DOHH2 (cell line): Measurements from ENCODE around the gene THAP12.

Source experiments
- EZH2phosphoT487 ChIP-seq: fragments of 200-600 bp; sonication (generic); IDR thresholded peaks from 2 replicates; pipeline ENCODE4 v1.6.1; 2017; ENCODE audit warnings: borderline replicate concordance, mild to moderate bottlenecking, antibody characterized with exemption, low read length, moderate library complexity, mixed read lengths
- TF ChIP-seq, protein P1 (sequence below): fragments of 200-600 bp; sonication (generic); IDR thresholded peaks from one replicate; pipeline ENCODE4 v1.5.1; 2014; ENCODE audit warnings: antibody characterized with exemption, mild to moderate bottlenecking, low read depth, low read length; ENCODE audit not compliant: poor library complexity, severe bottlenecking

GRCh38 chr11:76369406-76369805, 11.5 kb downstream of the THAP12 start:
- TF ChIP-seq, protein P1, sequence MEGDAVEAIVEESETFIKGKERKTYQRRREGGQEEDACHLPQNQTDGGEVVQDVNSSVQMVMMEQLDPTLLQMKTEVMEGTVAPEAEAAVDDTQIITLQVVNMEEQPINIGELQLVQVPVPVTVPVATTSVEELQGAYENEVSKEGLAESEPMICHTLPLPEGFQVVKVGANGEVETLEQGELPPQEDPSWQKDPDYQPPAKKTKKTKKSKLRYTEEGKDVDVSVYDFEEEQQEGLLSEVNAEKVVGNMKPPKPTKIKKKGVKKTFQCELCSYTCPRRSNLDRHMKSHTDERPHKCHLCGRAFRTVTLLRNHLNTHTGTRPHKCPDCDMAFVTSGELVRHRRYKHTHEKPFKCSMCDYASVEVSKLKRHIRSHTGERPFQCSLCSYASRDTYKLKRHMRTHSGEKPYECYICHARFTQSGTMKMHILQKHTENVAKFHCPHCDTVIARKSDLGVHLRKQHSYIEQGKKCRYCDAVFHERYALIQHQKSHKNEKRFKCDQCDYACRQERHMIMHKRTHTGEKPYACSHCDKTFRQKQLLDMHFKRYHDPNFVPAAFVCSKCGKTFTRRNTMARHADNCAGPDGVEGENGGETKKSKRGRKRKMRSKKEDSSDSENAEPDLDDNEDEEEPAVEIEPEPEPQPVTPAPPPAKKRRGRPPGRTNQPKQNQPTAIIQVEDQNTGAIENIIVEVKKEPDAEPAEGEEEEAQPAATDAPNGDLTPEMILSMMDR: no peak
- no peak for TF ChIP-seq EZH2phosphoT487
